Inferior parietal cortex (tissue), 1 donor: ENCODE measurements around the gene MTA2.
"Not testable (repeated sequence)": the region's sequence is repeated elsewhere in the genome, so short reads cannot be mapped to it uniquely, and the experiment has no call there.

Experiments used
- DNase-seq: peaks from one replicate; pipeline ENCODE4 v3.0.0-alpha.2; 2016; ENCODE audit errors: extremely low spot score

MTA2 gene

GRCh38 chr11:62592146-62592815, 9.4 kb downstream of the MTA2 start:
- peak; percentile 44 for DNase-seq

DNA sequence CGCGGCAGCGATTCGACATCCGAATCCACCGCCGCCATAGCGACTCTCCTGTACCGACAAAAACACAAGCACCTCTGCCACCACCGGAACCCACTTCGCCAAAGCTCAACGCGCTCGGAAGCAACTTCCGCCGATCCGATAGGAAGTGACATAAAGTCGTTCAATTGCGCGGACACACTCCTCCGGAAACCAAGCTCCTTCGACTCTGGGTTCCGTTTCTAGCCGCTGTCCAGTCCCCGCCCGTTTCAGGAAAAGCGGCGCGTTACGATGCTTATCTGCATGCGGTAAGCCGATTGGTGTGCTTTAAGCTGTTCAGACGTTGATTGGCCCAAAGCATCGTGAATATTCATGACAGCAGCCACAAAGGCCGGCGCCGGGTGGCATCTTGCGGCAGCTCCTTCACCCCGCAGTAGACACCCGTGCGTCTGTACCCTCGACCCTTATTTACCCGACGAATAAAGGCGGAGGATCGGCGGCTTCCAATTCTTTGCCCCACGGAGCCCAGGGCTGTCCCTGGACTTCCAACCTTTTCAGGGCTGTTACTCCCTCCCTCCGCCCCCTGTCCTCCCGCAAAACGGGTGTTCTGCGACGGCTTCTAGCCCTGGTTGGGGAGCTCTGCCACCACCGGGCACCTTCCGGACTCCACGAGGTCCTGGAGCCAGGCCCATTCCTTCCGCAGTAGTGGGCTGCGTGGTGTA, 10.1 kb downstream of the MTA2 start, which contains the start of gene TUT1:
TSS of gene TUT1 (minus strand) at position 76 of the 698 bp plus-strand sequence. CDS start at position 38, 38 bp downstream.
- DNase-seq: peak; percentile 99

GRCh38 chr11:62588966-62589637, 12.6 kb downstream of the MTA2 start:
- DNase-seq: no peak

DNA sequence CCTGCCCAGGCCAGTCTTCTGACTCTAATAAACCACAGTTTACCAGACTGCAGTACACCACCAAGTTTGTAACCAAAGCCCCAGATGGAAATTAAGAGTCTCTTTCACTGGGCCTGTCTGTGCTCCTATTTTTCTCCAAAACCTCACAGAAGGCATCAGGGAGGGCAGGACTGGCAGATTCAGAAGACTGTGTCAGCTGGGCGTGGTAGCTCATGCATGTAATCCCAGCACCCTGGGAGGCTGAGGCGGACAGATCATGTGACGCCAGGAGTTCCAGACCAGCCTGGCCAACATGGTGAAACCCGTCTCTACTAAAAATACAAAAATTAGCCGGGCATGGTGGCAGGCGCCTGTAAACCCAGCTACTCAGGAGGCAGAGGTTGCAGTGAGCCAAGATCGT, 16.3 kb downstream of the MTA2 start:
- not testable (repeated sequence) for DNase-seq

DNA sequence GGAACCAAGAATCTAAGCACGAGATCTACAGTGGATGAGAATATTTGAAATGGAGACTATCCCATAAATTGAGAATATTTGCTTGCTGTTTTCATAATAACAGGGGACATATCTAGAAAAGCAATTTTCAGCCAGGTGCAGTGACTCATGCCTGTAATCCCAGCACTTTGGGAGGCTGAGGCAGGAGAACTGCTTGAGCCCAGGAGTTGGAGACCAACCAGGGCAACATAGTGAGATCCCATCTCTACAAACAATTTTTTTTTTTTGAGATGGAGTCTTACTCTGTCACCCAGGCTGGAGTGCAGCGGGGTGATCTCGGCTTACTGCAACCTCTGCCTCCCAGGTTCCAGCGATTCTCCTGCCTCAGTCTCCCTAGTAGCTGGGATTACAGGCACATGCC, 19.9 kb downstream of the MTA2 start:
- DNase-seq: not testable (repeated sequence)

- no peak for DNase-seq
These were observed 20.5 kb downstream of the MTA2 start for GRCh38 chr11:62580959-62581715.

- DNase-seq: no peak
These were observed 22.4 kb downstream of the MTA2 start for GRCh38 chr11:62579252-62579651.

- DNase-seq: no peak
These were observed 23.1 kb downstream of the MTA2 start for GRCh38 chr11:62578541-62578940.

GRCh38 chr11:62577046-62577714, 24.5 kb downstream of the MTA2 start:
- no peak for DNase-seq

- no peak for DNase-seq
These were observed 25.8 kb downstream of the MTA2 start for GRCh38 chr11:62575837-62576236.

DNA sequence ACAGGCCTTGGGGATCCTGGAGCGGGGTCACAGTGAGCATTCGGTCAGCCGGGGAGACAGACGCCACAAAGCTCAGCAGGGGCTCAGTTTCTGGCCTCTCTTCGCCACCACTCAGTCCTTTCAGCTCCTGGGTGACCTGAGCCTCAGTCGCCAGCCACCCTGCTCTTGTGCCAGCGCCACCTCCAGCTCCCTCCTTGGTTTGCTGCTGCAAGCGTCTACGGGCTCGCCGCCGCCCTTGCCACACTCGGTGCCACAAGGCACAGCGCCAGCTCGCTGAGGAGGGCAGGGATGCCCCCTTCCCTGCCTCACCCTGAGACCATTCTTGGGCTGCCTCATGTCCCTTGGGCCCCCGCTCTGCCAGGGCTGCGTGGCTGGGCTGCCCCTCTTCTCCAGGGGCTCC, 26.5 kb downstream of the MTA2 start:
- no peak for DNase-seq

DNA sequence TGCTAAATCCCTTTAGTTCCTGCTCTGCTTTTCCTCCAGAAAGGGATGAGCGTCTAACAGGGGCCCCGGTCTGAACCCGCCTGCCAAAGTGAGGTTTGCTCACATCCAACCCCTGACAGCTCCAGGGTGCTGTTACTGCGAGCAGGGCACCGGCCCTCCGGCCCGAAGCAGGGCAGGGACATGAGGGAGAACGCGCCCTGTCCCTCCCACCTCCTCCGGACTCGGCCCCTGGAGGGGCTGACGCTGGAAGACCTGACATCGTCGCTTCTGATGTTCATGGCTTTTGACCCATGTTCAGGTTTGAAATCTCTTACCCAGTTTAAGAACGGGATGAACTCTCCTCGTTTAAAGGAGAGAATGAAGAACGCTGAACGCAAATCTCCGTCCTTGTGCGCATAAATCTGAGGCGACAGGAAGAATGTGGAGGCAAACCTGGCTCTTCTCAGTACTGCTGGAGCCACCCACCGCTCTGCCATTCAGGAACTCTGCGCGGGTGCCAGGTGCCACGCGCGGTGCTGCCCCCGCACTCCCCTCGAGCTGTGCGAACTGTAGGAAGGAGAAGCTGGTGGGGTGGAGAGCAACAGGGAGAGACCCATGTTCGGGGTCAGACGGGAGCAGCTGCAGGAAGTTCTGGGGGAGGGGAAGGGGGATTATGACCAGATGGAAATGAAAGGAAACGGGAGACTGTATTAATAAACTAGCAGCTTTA, 27.1 kb downstream of the MTA2 start:
- DNase-seq: peak; percentile 38

- DNase-seq: peak; percentile 99
These were observed 27.9 kb downstream of the MTA2 start, which contains the start of gene EEF1G for GRCh38 chr11:62573592-62574362. EEF1G (minus strand) TSS chr11:62573891; CDS start chr11:62573842, 49 bp downstream.

- DNase-seq: peak; percentile 22
These were observed 28.6 kb downstream of the MTA2 start for GRCh38 chr11:62573006-62573591.

- DNase-seq: no peak
These were observed 29.2 kb downstream of the MTA2 start for GRCh38 chr11:62572431-62572830.

DNA sequence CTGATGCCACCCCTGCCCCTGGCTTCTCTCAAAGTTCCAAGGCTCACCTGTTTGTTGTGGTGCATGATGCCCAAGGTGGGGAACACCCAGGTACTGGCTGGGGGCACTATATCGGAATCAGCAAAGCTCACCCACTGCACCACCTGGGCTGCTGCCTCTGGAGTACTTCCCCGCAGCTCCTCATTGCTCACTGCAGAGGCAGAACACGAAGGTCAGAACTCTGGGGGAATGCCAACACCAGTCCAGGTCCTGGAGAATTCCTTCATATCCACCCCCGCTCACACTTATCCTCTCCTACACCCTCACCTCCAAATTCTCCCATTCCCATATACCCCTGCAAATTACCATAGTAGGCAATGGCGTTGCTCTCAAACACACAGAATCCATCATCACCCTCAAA, 30.2 kb downstream of the MTA2 start:
- not testable (repeated sequence) for DNase-seq

DNA sequence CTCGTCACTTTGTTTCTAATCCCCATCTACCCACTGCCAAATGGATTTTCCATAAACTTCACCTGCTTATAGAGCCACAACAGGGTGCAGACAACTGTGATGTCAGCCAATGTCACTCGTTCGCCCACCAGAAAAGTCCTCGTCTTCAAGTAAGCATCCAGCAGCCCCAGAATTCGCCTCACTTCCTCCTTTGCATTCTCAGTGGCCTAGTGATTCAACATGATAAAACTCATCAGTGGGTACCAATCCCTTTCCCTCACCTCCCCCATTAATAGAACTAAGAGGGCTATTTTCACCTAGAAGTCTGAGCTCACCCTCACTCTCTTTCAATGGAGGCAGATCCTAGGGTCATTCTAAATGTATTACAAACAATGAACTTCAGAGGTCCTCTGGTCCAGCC, 30.8 kb downstream of the MTA2 start:
- not testable (repeated sequence) for DNase-seq

GRCh38 chr11:62569611-62570010, 32.1 kb downstream of the MTA2 start:
- no peak for DNase-seq

- no peak for DNase-seq
These were observed 34.5 kb downstream of the MTA2 start for GRCh38 chr11:62567018-62567633.
